ENCODE data around the gene ITPR3.

ITPR3 gene

GRCh38 chr6:33620856-33621710 is at the start of gene ITPR3:
Gene ITPR3, plus strand, starts transcription at chr6:33621322. Its CDS starts 281 bp downstream, at chr6:33621603.
- DNase-seq, result peak; percentile 79

- no peak for DNase-seq
Measured at GRCh38 chr6:33571637-33572316, 49.3 kb upstream of the ITPR3 start.

- no peak for DNase-seq
Measured at GRCh38 chr6:33575211-33575610, 45.9 kb upstream of the ITPR3 start.

GRCh38 chr6:33576668-33577067 is 44.5 kb upstream of the ITPR3 start:
- DNase-seq, result no peak

DNA sequence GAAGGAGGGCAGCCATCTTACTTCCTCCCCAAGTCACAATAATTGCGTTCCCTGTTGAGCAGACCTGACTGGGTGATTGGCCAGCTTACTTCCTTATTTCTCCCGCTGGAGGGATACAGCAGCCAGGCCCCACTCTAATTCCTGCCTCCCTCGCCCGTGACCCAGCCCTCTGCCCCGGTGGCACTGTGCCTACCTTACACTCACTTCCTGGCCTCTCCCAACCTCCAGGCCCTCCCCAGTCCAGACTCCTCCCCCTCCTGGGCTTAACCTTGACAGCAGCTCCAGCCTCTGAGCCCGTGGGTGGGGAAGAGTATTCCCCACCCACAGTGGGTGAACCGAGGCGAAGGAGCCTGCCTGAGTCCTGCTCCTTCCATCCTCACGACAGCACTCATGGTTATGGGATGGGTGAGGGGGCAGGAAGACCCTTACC is 44.0 kb upstream of the ITPR3 start:
- peak; percentile 46 for DNase-seq

GRCh38 chr6:33577718-33578117 is 43.4 kb upstream of the ITPR3 start:
- DNase-seq, result no peak

- peak; percentile 28 for DNase-seq
Measured at GRCh38 chr6:33578164-33578563, 43.0 kb upstream of the ITPR3 start.

DNA sequence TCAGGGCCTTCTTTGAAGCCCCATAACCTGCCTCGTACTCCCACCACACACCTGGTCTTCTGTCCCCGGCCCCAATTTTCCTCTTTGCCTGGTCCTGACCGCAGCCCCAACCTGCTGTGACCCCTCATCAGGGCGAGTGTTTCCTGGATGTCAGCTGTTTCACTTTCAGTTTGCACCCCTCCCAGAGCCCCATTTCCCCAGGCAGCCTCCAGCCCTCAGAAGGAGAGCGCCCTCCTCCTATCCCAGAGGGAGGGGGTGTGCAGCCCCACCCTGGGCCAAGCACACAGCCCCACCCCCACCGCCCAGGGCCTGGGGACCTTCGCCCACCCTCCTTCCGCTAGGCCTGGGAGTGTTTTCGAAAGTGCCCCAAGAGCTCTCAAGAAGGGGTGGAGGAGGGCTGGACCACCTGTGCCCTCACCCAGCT is 42.5 kb upstream of the ITPR3 start:
- peak; percentile 55 for DNase-seq

GRCh38 chr6:33579828-33580714 is 41.1 kb upstream of the ITPR3 start, which contains the start of gene BAK1:
Gene BAK1, minus strand, starts transcription at chr6:33580276. Its CDS starts 2,672 bp downstream, at chr6:33577604.
- DNase-seq, result peak; percentile 88

GRCh38 chr6:33581186-33581585 is 39.9 kb upstream of the ITPR3 start:
- no peak for DNase-seq

GRCh38 chr6:33583591-33584155 is 37.4 kb upstream of the ITPR3 start:
- peak; percentile 47 for DNase-seq

- DNase-seq, result no peak
Measured at GRCh38 chr6:33584700-33585402, 36.3 kb upstream of the ITPR3 start.

- DNase-seq, result peak; percentile 93
Measured at GRCh38 chr6:33585403-33586107, 35.6 kb upstream of the ITPR3 start.

- DNase-seq, result no peak
Measured at GRCh38 chr6:33586108-33586640, 34.9 kb upstream of the ITPR3 start.

DNA sequence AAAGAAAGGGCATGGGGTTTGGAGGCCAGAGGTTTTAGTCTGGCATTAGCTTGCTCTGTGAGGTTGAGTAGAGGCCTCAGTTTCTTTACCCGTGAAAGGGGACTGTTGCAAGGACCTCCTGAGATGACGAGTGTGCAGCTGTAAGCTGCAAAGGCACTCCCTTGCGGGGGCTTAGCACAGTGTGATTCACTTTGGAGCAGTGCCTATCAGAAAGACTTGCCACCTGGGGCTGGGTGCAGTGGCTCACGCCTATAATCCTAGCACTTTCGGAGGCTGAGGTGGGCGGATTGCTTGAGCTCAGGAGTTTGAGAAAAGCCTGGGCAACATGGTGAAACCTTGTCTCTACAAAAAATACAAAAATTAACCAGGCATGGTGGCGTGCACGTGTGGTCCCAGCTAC is 33.6 kb upstream of the ITPR3 start:
- DNase-seq, result no peak

DNA sequence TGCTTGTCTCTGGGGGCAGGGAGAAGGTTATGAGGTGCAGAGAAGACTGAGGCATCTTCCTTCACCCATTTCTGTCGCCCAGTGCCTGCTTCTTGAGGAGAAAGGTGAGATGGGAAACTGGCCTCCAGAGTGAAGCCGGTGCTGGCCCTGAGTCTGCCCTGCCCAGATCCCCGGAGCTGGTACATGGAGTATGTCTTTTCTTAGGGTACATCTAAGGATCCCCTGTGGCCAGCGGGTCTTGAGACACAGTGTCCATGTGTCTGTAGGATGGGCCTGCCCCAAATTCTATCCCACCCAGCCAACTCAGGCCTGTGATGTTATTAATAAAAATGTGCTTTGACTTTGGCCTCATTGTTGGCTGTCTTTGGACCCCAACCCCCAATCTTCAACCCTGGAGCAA is 32.2 kb upstream of the ITPR3 start:
- no peak for DNase-seq

GRCh38 chr6:33589392-33589730 is 31.8 kb upstream of the ITPR3 start:
- DNase-seq, result no peak

DNA sequence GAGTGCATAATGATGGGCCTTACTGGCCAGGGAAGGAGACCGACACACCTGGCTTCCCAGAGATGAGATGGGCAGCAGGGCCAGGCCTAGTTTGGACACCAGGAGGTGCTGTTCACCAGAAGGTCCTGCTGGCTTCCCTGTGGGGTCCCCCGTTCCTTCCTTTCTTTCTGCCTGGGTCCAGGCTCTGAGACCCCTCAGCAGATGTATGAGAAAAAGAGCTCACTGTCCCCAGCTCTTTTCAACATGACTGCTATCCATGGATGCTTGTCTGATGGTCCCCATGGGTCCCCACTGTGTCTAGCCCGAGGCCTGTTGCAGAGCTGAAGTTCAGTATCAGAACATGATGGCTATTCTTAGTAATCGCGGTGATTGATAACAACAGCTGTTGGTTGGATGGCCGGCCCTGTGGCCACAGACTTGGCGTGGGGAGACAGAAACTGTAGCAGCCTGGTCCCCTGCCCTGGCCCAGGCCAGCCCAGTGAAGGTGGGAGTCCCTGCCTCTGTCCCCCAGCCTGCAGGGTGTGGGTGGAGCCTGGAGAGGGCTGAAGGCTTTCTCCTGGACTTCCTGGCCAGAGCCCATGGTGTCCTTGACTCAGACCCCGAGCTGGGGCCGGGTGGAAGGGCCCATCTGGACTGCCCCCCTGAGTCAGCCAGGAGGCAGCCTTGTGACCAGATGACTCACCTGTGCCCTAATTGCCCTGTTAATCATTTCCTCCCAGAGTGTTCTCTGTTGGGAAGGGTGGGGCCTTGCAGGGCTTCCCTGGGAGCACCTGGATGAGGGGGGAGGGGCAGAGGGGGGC is 31.2 kb upstream of the ITPR3 start:
- DNase-seq, result peak; percentile 61

DNA sequence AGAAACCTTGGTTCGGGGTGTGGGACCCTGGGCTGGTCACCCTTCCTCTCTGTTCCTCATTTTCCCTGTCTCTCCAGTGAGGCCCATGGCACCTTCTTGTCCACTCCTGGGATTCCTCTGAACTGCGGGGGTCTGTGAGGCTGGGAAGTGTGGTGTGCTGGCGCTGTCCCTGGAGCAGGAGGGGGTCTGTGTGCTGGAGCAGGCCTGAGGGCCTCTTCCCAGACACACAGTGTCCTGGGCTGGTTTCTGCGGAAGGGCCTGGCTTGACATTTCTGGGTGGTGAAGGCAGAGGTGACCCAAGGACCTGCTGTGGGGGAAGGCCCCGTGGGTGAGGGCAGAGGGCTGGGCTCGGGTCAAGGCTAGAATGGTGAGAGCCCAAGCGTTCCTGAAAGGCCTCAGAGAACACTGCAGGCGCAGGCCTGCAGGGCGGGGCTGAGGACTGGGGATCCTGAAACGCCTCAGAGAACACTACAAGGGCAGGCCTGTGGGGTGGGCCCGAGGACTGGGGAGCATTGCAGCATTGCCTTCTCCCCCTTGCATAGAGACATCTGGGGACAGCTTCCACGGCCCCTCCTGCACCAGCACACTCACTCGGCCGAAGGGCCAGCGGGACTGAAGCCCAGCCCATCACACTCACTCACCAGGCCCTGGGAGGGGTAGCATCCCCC is 30.5 kb upstream of the ITPR3 start:
- no peak for DNase-seq

Measured in activated CD4-positive, alpha-beta T cell treated with anti-CD3 and anti-CD28 coated beads for 48 hours (primary cell).